ENCODE data around the gene SUFU.

DNA sequence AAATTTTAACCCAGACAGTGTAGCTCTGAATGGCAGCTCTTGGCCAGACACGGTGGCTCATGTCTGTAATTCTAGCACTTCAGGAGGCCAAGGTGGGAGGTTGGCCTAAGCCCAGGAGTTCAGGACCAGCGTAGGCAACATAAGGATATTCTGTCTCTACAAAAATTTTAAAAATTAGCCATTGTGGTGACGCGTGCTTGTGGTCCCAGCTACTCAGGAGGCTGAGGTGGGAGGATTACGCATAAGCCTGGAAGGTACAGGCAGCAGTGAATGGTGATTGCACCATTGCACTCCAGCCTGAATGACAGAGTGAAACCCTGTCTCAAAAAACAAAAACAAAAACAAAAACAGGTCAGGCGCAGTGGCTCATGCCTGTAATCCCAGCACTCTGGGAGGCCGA is 50.0 kb downstream of the SUFU start:
- TF ChIP-seq, protein P1, sequence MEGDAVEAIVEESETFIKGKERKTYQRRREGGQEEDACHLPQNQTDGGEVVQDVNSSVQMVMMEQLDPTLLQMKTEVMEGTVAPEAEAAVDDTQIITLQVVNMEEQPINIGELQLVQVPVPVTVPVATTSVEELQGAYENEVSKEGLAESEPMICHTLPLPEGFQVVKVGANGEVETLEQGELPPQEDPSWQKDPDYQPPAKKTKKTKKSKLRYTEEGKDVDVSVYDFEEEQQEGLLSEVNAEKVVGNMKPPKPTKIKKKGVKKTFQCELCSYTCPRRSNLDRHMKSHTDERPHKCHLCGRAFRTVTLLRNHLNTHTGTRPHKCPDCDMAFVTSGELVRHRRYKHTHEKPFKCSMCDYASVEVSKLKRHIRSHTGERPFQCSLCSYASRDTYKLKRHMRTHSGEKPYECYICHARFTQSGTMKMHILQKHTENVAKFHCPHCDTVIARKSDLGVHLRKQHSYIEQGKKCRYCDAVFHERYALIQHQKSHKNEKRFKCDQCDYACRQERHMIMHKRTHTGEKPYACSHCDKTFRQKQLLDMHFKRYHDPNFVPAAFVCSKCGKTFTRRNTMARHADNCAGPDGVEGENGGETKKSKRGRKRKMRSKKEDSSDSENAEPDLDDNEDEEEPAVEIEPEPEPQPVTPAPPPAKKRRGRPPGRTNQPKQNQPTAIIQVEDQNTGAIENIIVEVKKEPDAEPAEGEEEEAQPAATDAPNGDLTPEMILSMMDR (IDR thresholded peaks at IDR 0.05): no peak
- no peak for TF ChIP-seq POLR2A (IDR thresholded peaks at IDR 0.05)

Data from esophagus squamous epithelium (tissue), 4 donors.